Astrocyte (in vitro differentiated cells and primary cell): ENCODE data around the gene MPP1. TPM values are rescaled to one million over a fixed set of nuclear protein-coding genes. Genes with fewer than 3 reads are reported as not detected.

Experiments
- DNase-seq: peaks from one replicate; pipeline ENCODE4 v3.0.0-alpha.2; 2010; ENCODE audit warnings: low read depth
- FAIRE-seq: peaks from 2 replicates; lab custom pipeline; 2011; peaks lifted over from hg19 to GRCh38; lab: Jason Lieb, UNC
- H2AFZ ChIP-seq: 2 replicates; pipeline ENCODE4 v1.6.0; 2012; ENCODE audit warnings: low read depth, low read length, inconsistent platforms
- H3K27ac ChIP-seq: 2 replicates; pipeline ENCODE4 v1.5.1; 2011; ENCODE audit warnings: low read depth, low read length, inconsistent platforms
- H3K27me3 ChIP-seq: 2 replicates; pipeline ENCODE4 v1.6.0; 2011; ENCODE audit warnings: low read length, inconsistent platforms; ENCODE audit not compliant: insufficient read depth
- H3K36me3 ChIP-seq: 2 replicates; pipeline ENCODE4 v1.5.1; 2011; ENCODE audit warnings: low read length, inconsistent platforms; ENCODE audit not compliant: insufficient read depth
- H3K4me1 ChIP-seq: 2 replicates; pipeline ENCODE4 v1.5.1; 2011; ENCODE audit warnings: low read length, inconsistent platforms; ENCODE audit not compliant: insufficient read depth
- H3K4me2 ChIP-seq: 2 replicates; pipeline ENCODE4 v1.6.0; 2012; ENCODE audit warnings: low read length, inconsistent platforms
- H3K4me3 ChIP-seq: 2 replicates; pipeline ENCODE4 v1.5.1; 2011; ENCODE audit warnings: low read depth, mild to moderate bottlenecking, low read length, inconsistent platforms; ENCODE audit not compliant: insufficient read depth
- H3K79me2 ChIP-seq: 2 replicates; pipeline ENCODE4 v1.6.0; 2012; ENCODE audit warnings: mild to moderate bottlenecking, low read length, inconsistent platforms; ENCODE audit not compliant: insufficient read depth
- H3K9ac ChIP-seq: 2 replicates; pipeline ENCODE4 v1.6.0; 2012; ENCODE audit warnings: mild to moderate bottlenecking, low read length, inconsistent platforms
- H3K9me3 ChIP-seq: 2 replicates; pipeline ENCODE4 v1.5.1; 2012; ENCODE audit warnings: low read depth, mild to moderate bottlenecking, low read length, inconsistent platforms; ENCODE audit not compliant: insufficient read depth
- H4K20me1 ChIP-seq: 2 replicates; pipeline ENCODE4 v1.6.0; 2012; ENCODE audit warnings: low read length, inconsistent platforms; ENCODE audit not compliant: insufficient read depth
- H3K27ac Mint-ChIP-seq: one replicate; pipeline ENCODE4 v1.8.0; 2021; ENCODE audit warnings: mild to moderate bottlenecking, mixed read lengths; ENCODE audit not compliant: unreplicated experiment
- H3K27me3 Mint-ChIP-seq: one replicate; pipeline ENCODE4 v1.8.0; 2021; ENCODE audit warnings: low read depth, mixed read lengths; ENCODE audit not compliant: unreplicated experiment
- H3K36me3 Mint-ChIP-seq: one replicate; pipeline ENCODE4 v1.8.0; 2021; ENCODE audit warnings: low read depth, mixed read lengths; ENCODE audit not compliant: unreplicated experiment
- H3K4me1 Mint-ChIP-seq: one replicate; pipeline ENCODE4 v1.8.0; 2021; ENCODE audit warnings: low read depth, mixed read lengths; ENCODE audit not compliant: unreplicated experiment
- H3K4me3 Mint-ChIP-seq: one replicate; pipeline ENCODE4 v1.8.0; 2021; ENCODE audit warnings: mild to moderate bottlenecking, moderate library complexity, mixed read lengths; ENCODE audit not compliant: unreplicated experiment
- H3K9me3 Mint-ChIP-seq: one replicate; pipeline ENCODE4 v1.8.0; 2021; ENCODE audit warnings: mild to moderate bottlenecking, mixed read lengths; ENCODE audit not compliant: unreplicated experiment
- CTCF ChIP-seq: IDR thresholded peaks from 2 replicates; pipeline ENCODE4 v1.5.1; 2011; ENCODE audit warnings: low read depth, mild to moderate bottlenecking, inconsistent platforms, low read length, moderate library complexity; ENCODE audit not compliant: insufficient read depth
- EZH2 ChIP-seq: IDR thresholded peaks from 2 replicates; pipeline ENCODE4 v1.6.1; 2012; ENCODE audit warnings: mild to moderate bottlenecking, low read length, inconsistent platforms; ENCODE audit not compliant: insufficient read depth
- total RNA-seq: library from RNA; stranded (reverse); gene quantifications from 2 replicates; pipeline ENCODE4 v1.2.1, GENCODE V29; 2021

Gene MPP1
- total RNA-seq, 1 donor from 2014 or later: 9.0 TPM

- DNase-seq: no peak
- H3K4me1 Mint-ChIP-seq: peaks cover 76% of the 10 kb centered on the region
- Histone ChIP-seq H2AFZ (no peak overlapping the region), H3K9me3 (no peaks in the 10 kb centered on the region), H3K79me2 (no peaks in the 10 kb centered on the region), H3K27me3 (no peaks in the 10 kb centered on the region), H4K20me1 (no peaks in the 10 kb centered on the region), H3K4me2 (peak overlapping the region; percentile 2), H3K36me3 (no peaks in the 10 kb centered on the region), H3K9ac (no peak overlapping the region), H3K4me3 (no peak overlapping the region), H3K4me1 (peaks cover 76% of the 10 kb centered on the region), H3K27ac (peak overlapping the region; percentile 71)
- H3K9me3 Mint-ChIP-seq: no peaks in the 10 kb centered on the region
- no peaks in the 10 kb centered on the region for H3K27me3 Mint-ChIP-seq
- TF ChIP-seq CTCF: no peak
- no peak for TF ChIP-seq EZH2
- H3K36me3 Mint-ChIP-seq: no peaks in the 10 kb centered on the region
- peak overlapping the region; percentile 85 for H3K27ac Mint-ChIP-seq
- peak; percentile 5 for FAIRE-seq
- no peak overlapping the region for H3K4me3 Mint-ChIP-seq
Measured at GRCh38 chrX:154731881-154732280, 73.4 kb downstream of the MPP1 start.

GRCh38 chrX:154731184-154731583 lies 74.1 kb downstream of the MPP1 start:
- Histone ChIP-seq H3K9ac (no peak overlapping the region), H3K4me3 (no peak overlapping the region), H3K4me1 (peaks cover 72% of the 10 kb centered on the region), H3K36me3 (no peaks in the 10 kb centered on the region), H3K9me3 (no peaks in the 10 kb centered on the region), H2AFZ (no peak overlapping the region), H4K20me1 (no peaks in the 10 kb centered on the region), H3K79me2 (no peaks in the 10 kb centered on the region), H3K4me2 (no peak overlapping the region), H3K27ac (no peak overlapping the region), H3K27me3 (no peaks in the 10 kb centered on the region)
- DNase-seq (no peak), FAIRE-seq (no peak)
- H3K27me3 Mint-ChIP-seq: no peaks in the 10 kb centered on the region
- H3K9me3 Mint-ChIP-seq: no peaks in the 10 kb centered on the region
- no peak for TF ChIP-seq CTCF
- TF ChIP-seq EZH2: no peak
- no peak overlapping the region for H3K4me3 Mint-ChIP-seq
- no peak overlapping the region for H3K27ac Mint-ChIP-seq
- no peaks in the 10 kb centered on the region for H3K36me3 Mint-ChIP-seq
- H3K4me1 Mint-ChIP-seq: peaks cover 72% of the 10 kb centered on the region

GRCh38 chrX:154730253-154730891 lies 74.9 kb downstream of the MPP1 start:
- Mint-ChIP-seq H3K4me1 (peaks cover 65% of the 10 kb centered on the region), H3K36me3 (no peaks in the 10 kb centered on the region), H3K9me3 (peaks cover 2% of the 10 kb centered on the region), H3K27ac (no peak overlapping the region), H3K27me3 (no peaks in the 10 kb centered on the region), H3K4me3 (no peak overlapping the region)
- H3K36me3 ChIP-seq: no peaks in the 10 kb centered on the region
- DNase-seq (peak; percentile 77), FAIRE-seq (no peak)
- TF ChIP-seq CTCF: no peak
- TF ChIP-seq EZH2: no peak
- H3K4me3 ChIP-seq: no peak overlapping the region
- H3K4me2 ChIP-seq: peak overlapping the region; percentile 39
- no peaks in the 10 kb centered on the region for H3K9me3 ChIP-seq
- H3K79me2 ChIP-seq: no peaks in the 10 kb centered on the region
- peaks cover 64% of the 10 kb centered on the region for H3K4me1 ChIP-seq
- H3K27ac ChIP-seq: no peak overlapping the region
- H3K27me3 ChIP-seq: no peaks in the 10 kb centered on the region
- H2AFZ ChIP-seq: no peak overlapping the region
- H3K9ac ChIP-seq: no peak overlapping the region
- H4K20me1 ChIP-seq: no peaks in the 10 kb centered on the region
